K562 (cell line): ENCODE results near the gene ATG4D. TPM values are rescaled to one million over a fixed set of nuclear protein-coding genes. Genes with fewer than 3 reads are reported as not detected.

ENCODE experiments used
- ADNP ChIP-seq: fragments of 200-800 bp; sonication (Bioruptor generic); IDR thresholded peaks from 2 replicates; pipeline ENCODE4 v1.6.1; 2016; ENCODE audit warnings: missing genetic modification characterization, missing compliant biosample characterization
- ATF1 ChIP-seq, 2 experiments: fragments of 450-650 bp in 1 of 2; IDR thresholded peaks; 2 replicates each; pipeline ENCODE4 v1.6.1; 2016; ENCODE audit warnings: missing compliant biosample characterization in 1 of 2, missing genetic modification characterization in 1 of 2
- ATF7 ChIP-seq: fragments of 450-650 bp; IDR thresholded peaks from 2 replicates; pipeline ENCODE4 v1.7.1; 2014; ENCODE audit warnings: mild to moderate bottlenecking, moderate library complexity
- C11orf30 ChIP-seq: fragments of 450-650 bp; IDR thresholded peaks from 2 replicates; pipeline ENCODE4 v1.6.1; 2016; ENCODE audit warnings: low read depth, mild to moderate bottlenecking
- CBX1 ChIP-seq: sonication (generic); IDR thresholded peaks from 2 replicates; pipeline ENCODE4 v1.6.1; 2016; ENCODE audit warnings: antibody characterized with exemption, low read depth, mild to moderate bottlenecking
- CREM ChIP-seq: IDR thresholded peaks from 2 replicates; pipeline ENCODE4 v1.6.1; 2014; ENCODE audit warnings: antibody characterized with exemption, low read depth
- ERF ChIP-seq: fragments of 450-650 bp; formaldehyde crosslinking; IDR thresholded peaks from 2 replicates; pipeline ENCODE4 v1.4.0; 2020; ENCODE audit warnings: mild to moderate bottlenecking, mixed read lengths
- GABPB2 ChIP-seq: fragments of 250-450 bp; sonication (Bioruptor Pico); conservative IDR thresholded peaks from 2 replicates; pipeline ENCODE4 v1.5.1; 2021; ENCODE audit warnings: mild to moderate bottlenecking
- JUN ChIP-seq, 2 experiments: sonication (generic) in 1 of 2; formaldehyde crosslinking in 1 of 2; IDR thresholded peaks; 2 replicates each; pipeline versions ENCODE4 v1.6.1 to v1.8.0; 2012 to 2022; ENCODE audit warnings: borderline replicate concordance in 2 of 2, mild to moderate bottlenecking in 2 of 2, improper control_type of control experiment in 1 of 2, low read depth in 1 of 2, low read length in 1 of 2, missing genetic modification reagents in 1 of 2
- MYNN ChIP-seq, 2 experiments: sonication (generic); formaldehyde crosslinking in 1 of 2; IDR thresholded peaks; 2 replicates each; pipeline versions ENCODE4 v1.5.0 to v1.6.1; 2016 to 2020; ENCODE audit warnings: antibody characterized with exemption in 1 of 2, missing genetic modification reagents in 1 of 2
- NFIC ChIP-seq: fragments of 450-650 bp; IDR thresholded peaks from 2 replicates; pipeline ENCODE4 v1.6.1; 2017; ENCODE audit warnings: mild to moderate bottlenecking, inconsistent platforms
- PURB ChIP-seq: sonication (generic); formaldehyde crosslinking; IDR thresholded peaks from 2 replicates; pipeline ENCODE4 v1.9.0; 2021; ENCODE audit warnings: low read depth, mild to moderate bottlenecking, missing genetic modification reagents
- RAD21 ChIP-seq, 2 experiments: fragments of 250-450 bp in 1 of 2; fragments of 450-650 bp in 1 of 2; sonication (Bioruptor Pico) in 1 of 2; formaldehyde crosslinking in 1 of 2; IDR thresholded peaks in 1 of 2; conservative IDR thresholded peaks in 1 of 2; 2 replicates each; pipeline versions ENCODE4 v1.4.0 to v1.8.0; 2020 to 2022; ENCODE audit warnings: mild to moderate bottlenecking in 2 of 2, moderate library complexity in 1 of 2
- RAD51 ChIP-seq: fragments of 450-650 bp; IDR thresholded peaks from 2 replicates; pipeline ENCODE4 v1.7.1; 2016; ENCODE audit warnings: low read depth, mild to moderate bottlenecking, borderline replicate concordance
- RBM14 ChIP-seq: fragments of 200-400 bp; formaldehyde crosslinking; IDR thresholded peaks from 2 replicates; pipeline ENCODE4 v1.6.1; 2018; ENCODE audit warnings: low read depth, mild to moderate bottlenecking, low read length, moderate library complexity, borderline replicate concordance; ENCODE audit not compliant: insufficient read depth
- SP1 ChIP-seq: sonication (generic); formaldehyde crosslinking; IDR thresholded peaks from 2 replicates; pipeline ENCODE4 v1.8.1; 2022; ENCODE audit warnings: mild to moderate bottlenecking, missing genetic modification reagents
- ZFX ChIP-seq: sonication (generic); formaldehyde crosslinking; IDR thresholded peaks from 2 replicates; pipeline ENCODE4 v1.8.0; 2022; ENCODE audit warnings: mild to moderate bottlenecking, missing genetic modification reagents, moderate library complexity
- ZNF316 ChIP-seq: fragments of 450-650 bp; IDR thresholded peaks from 2 replicates; pipeline ENCODE4 v1.6.1; 2016
- polyA plus RNA-seq, 8 experiments: library from polyadenylated mRNA; depleted of rRNA in 4 of 8; stranded (reverse) in 5 of 8; unstranded in 3 of 8; fragments of >200 nt; fragmentation: Nextera tagmentation in 2 of 8; fragmentation: Illumina TruSeq in 1 of 8; extraction: Ambion mirVana in 2 of 8; extraction: Trizol in 1 of 8; gene quantifications; 2 replicates each; pipeline versions ENCODE4 v1.2.1 to v1.2.3, GENCODE V29; 2011 to 2014; ENCODE audit warnings: inconsistent platforms in 1 of 8, missing spikeins in 1 of 8
- total RNA-seq, 7 experiments: library from RNA; depleted of rRNA in 6 of 7; stranded (reverse); fragments of >200 nt in 6 of 7; fragmentation: Illumina TruSeq in 2 of 7; extraction: Trizol in 2 of 7; gene quantifications; 2 replicates each; pipeline versions ENCODE4 v1.2.1 to v1.2.3, GENCODE V29; 2011 to 2021; ENCODE audit warnings: low replicate concordance in 1 of 7
- TF ChIP-seq, protein P1 (sequence below): sonication (generic); formaldehyde crosslinking; IDR thresholded peaks from 2 replicates; pipeline ENCODE4 v1.8.0; 2022; ENCODE audit warnings: missing genetic modification reagents, mild to moderate bottlenecking, moderate library complexity, borderline replicate concordance
- TF ChIP-seq, protein P2 (sequence below), 2 experiments: IDR thresholded peaks; 2 replicates each; pipeline ENCODE4 v1.6.1; 2011; ENCODE audit warnings: borderline replicate concordance in 1 of 2, control low read depth in 1 of 2, low read depth in 1 of 2, low read length in 1 of 2, mild to moderate bottlenecking in 1 of 2, mixed read lengths in 1 of 2, moderate library complexity in 1 of 2; ENCODE audit not compliant: insufficient read depth in 1 of 2, insufficient read length in 1 of 2, poor library complexity in 1 of 2, severe bottlenecking in 1 of 2; ENCODE audit errors: extremely low read depth in 1 of 2
- TF ChIP-seq, protein P3 (sequence below): fragments of 450-650 bp; formaldehyde crosslinking; IDR thresholded peaks from 2 replicates; pipeline ENCODE4 v1.4.0; 2020; ENCODE audit warnings: mild to moderate bottlenecking, moderate library complexity
- TF ChIP-seq, protein P4 (sequence below), 2 experiments: fragments of 450-650 bp in 1 of 2; sonication (generic) in 1 of 2; formaldehyde crosslinking in 1 of 2; IDR thresholded peaks in 1 of 2; conservative IDR thresholded peaks in 1 of 2; 2 replicates each; pipeline versions ENCODE4 v1.6.1 to v1.8.1; 2016 to 2023; ENCODE audit warnings: mild to moderate bottlenecking in 2 of 2, moderate library complexity in 2 of 2, inconsistent platforms in 1 of 2, missing genetic modification reagents in 1 of 2

Gene ATG4D
- total and polyA plus RNA-seq, 9 of the 15 experiments (the other 6 are each of a cell fraction or from before 2014, with no cell fraction given) = 0.51 to 66.1 (median 22.9) TPM

DNA sequence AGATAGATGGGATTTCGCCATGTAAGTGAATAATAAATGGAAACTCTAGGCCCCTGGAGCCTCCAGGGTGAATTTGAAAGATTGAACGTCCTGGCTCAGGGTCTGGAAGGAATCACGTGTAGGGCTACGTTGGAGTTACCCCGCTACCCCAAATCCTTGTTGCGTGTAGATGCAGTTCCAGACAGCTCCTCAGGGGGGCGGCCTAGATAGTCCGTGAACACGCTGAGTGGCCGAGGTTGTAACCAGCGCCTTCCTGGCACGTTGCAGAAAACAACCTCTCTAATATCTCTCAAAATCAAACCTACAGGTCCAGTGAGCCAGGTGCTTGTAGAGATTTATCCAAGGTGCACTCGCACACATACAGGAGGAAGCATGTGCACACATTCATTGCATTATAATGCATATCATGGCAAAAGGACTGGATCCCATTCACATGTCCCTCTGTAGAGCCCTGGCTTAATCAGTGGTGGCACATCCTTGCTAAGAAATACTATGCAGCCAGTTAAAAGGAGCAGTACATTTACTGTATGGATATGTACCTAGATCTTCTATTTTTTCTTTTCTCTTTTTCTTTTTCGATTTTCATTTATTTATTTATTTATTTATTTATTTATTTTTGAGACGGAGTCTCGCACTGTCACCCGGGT lies 38.0 kb upstream of the ATG4D start (continued):
- TF ChIP-seq RAD51 (0 out of 2 replicates have a peak, but pooled peaks have one; percentile 28), RAD21 (CRISPR knock-in tag; conservative IDR thresholded peaks at IDR 0.05 in 1 of 2, IDR thresholded peaks at IDR 0.05 in 1 of 2) (peak in 1 of 2 experiments; percentile 49; a peak in 2 of 4 replicates), ATF1 (CRISPR knock-in tag; IDR thresholded peaks at IDR 0.05) (no peak), ATF1 (tag; IDR thresholded peaks at IDR 0.05) (peak; percentile 50), MYNN (IDR thresholded peaks at IDR 0.05) (peak; percentile 72), MYNN (CRISPR knock-in tag; IDR thresholded peaks at IDR 0.05) (no peak), PURB (no peak), RBM14 (no peak), C11orf30 (0 out of 2 replicates have a peak, but pooled peaks have one; percentile 9), ATF7 (no peak), CBX1 (peak; percentile 56; the same call in 1 of the 2 replicates), CREM (peak; percentile 67), ZNF316 (no peak), NFIC (no peak), ZFX (CRISPR knock-in tag) (no peak), ADNP (tag) (peak; percentile 55; the same call in 1 of the 2 replicates), GABPB2 (CRISPR knock-in tag) (no peak), JUN (IDR thresholded peaks at IDR 0.05; ENCODE audit: borderline replicate concordance, low read depth, low read length) (0 out of 2 replicates have a peak, but pooled peaks have one; percentile 19), JUN (CRISPR knock-in tag; IDR thresholded peaks at IDR 0.05; ENCODE audit: borderline replicate concordance) (no peak), ERF (CRISPR knock-in tag) (no peak), SP1 (no peak)
- TF ChIP-seq, protein P1, sequence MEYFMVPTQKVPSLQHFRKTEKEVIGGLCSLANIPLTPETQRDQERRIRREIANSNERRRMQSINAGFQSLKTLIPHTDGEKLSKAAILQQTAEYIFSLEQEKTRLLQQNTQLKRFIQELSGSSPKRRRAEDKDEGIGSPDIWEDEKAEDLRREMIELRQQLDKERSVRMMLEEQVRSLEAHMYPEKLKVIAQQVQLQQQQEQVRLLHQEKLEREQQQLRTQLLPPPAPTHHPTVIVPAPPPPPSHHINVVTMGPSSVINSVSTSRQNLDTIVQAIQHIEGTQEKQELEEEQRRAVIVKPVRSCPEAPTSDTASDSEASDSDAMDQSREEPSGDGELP (CRISPR knock-in tag) = peak; percentile 40; the same call in 1 of the 2 replicates
- TF ChIP-seq, protein P2, sequence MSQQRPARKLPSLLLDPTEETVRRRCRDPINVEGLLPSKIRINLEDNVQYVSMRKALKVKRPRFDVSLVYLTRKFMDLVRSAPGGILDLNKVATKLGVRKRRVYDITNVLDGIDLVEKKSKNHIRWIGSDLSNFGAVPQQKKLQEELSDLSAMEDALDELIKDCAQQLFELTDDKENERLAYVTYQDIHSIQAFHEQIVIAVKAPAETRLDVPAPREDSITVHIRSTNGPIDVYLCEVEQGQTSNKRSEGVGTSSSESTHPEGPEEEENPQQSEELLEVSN (IDR thresholded peaks at IDR 0.05; ENCODE audit: borderline replicate concordance in 1 of 2, extremely low read depth in 1 of 2, insufficient read depth in 1 of 2, insufficient read length in 1 of 2, low read depth in 1 of 2, low read length in 1 of 2, poor library complexity in 1 of 2, severe bottlenecking in 1 of 2) = peak; percentile 17 to 58
- TF ChIP-seq, protein P3, sequence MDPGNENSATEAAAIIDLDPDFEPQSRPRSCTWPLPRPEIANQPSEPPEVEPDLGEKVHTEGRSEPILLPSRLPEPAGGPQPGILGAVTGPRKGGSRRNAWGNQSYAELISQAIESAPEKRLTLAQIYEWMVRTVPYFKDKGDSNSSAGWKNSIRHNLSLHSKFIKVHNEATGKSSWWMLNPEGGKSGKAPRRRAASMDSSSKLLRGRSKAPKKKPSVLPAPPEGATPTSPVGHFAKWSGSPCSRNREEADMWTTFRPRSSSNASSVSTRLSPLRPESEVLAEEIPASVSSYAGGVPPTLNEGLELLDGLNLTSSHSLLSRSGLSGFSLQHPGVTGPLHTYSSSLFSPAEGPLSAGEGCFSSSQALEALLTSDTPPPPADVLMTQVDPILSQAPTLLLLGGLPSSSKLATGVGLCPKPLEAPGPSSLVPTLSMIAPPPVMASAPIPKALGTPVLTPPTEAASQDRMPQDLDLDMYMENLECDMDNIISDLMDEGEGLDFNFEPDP (CRISPR knock-in tag) = no peak
- TF ChIP-seq, protein P4, sequence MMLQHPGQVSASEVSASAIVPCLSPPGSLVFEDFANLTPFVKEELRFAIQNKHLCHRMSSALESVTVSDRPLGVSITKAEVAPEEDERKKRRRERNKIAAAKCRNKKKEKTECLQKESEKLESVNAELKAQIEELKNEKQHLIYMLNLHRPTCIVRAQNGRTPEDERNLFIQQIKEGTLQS (IDR thresholded peaks at IDR 0.05) = no peak
- TF ChIP-seq, protein P4 (CRISPR knock-in tag; conservative IDR thresholded peaks at IDR 0.05) = 0 out of 2 replicates have a peak, but pooled peaks have one; percentile 42
